Activated naive CD8-positive, alpha-beta T cell treated with anti-CD3 and anti-CD28 coated beads, Interleukin-2, amount 50 U/mL, for 16 hours (primary cell): ENCODE data around the gene MEPCE.
"Not testable (repeated sequence)": the region's sequence is repeated elsewhere in the genome, so short reads cannot be mapped to it uniquely, and the experiment has no call there.

ENCODE experiments used
- DNase-seq: peaks from one replicate; pipeline ENCODE4 v3.0.0-alpha.2; 2020; ENCODE audit warnings: low read depth, low spot score

MEPCE gene

DNA sequence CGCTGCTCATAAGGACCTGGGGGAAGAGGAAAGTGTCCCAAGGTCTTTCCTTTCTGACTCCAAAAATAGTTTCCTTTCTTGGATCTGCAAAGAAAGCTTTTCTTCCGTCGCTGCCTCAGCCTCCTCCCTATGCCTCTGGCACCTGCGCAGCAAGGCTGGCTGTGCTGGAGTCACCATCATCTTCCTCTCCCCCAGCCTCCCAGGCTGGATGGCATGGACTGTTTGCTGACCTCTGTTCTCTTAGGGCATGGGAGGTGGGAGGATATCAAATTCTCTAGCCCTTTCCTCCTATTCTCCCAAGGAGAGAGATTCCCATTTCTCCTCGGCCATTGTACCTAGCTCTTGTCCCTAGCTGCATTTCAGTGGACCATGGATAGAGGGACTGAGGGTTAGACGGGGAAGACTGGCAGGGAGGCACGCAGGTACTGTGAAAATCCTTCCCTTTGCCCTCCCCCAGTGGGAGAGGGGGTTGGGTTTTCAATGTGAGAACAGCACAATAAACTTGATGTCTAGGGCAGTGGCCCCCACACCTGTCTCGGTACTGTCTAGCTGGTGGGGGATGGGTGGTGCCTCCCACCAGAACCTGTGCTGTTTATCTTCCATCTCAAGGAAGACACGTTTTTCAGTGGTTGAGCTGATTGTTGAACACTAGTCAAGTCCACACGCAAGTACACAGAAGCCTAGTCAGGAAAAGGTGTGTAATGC is 4.1 kb downstream of the MEPCE start:
- no peak for DNase-seq

DNA sequence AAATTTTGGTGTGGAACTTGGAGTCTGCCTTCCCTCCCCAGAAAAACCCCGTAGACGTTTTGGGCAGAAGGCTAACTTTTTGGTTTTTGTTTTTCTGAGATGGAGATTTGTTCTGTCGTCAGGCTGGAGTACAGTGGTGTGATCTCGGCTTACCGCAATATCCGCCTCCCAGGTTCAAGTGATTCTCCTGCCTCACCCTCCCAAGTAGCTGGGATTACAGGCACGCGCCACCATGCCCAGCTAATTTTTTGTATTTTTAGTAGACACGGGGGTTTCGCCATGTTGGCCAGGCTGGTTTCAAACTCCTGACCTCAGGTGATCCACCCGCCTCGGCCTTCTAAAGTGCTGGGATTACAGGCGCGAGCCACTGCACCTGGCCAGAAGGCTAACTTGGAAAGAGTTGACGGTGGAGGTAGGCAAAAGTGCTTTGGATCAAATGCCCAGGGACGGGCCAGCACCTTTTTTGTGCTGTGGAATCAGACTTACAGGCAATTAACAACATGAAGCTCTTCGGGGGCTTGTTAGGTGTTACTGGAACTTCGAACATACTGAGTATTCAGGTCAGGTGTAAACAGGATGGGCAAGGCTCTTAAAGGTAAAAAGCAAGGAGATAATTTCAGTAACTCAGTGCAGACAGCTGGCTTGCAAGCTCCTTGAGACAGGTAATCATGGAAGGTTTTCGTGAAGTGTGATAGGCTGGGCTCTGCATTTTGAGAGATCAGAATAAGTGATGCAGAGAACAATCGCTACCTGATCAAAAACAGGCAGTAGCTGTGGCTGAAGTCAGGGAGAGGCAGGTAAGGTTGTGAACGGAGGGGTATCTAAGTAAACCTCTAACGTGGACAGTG is 4.9 kb downstream of the MEPCE start:
- no peak for DNase-seq

- DNase-seq, result no peak
These were observed 6.0 kb downstream of the MEPCE start for GRCh38 chr7:100435401-100436304.

GRCh38 chr7:100437150-100438100 is 7.8 kb downstream of the MEPCE start:
- no peak for DNase-seq

DNA sequence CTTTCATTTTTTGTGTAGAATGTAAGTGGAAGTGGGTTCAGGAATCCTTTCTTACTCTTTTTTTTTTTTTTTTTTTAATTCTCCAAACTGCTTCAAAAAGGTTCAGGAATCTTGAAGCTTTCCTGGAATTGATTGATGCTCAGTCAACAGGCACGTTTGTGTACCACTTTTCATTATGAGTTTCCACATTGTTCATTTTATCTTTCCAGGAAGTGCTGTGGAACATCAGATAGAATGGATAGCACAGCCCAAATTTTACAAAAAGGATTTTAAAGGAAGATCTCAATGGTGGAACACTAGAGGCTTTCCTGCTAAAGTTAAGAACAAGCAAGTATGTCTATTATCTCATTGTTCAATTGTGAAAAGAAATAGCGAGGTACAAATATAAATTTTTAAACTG is 8.5 kb downstream of the MEPCE start:
- no peak for DNase-seq

DNA sequence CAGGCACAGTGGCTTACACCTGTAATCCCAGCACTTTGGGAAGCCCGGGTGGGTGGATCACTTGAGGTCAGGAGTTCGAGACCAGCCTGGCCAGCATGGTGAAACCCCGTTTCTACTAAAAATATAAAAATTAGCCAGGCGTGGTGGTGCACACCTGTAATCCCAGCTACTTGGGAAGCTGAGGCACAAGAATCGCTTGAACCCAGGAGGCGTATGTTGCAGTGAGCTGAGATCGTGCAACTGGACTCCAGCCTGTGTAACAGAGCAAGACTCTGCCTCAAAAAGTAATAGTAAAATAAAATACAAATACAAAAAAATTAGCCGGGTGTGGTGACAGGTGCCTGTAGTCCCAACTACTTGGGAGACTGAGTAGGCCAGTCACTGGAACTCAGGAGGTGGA is 9.1 kb downstream of the MEPCE start:
- not testable (repeated sequence) for DNase-seq

- DNase-seq, result not testable (repeated sequence)
These were observed 9.6 kb downstream of the MEPCE start for GRCh38 chr7:100439244-100439643.

DNA sequence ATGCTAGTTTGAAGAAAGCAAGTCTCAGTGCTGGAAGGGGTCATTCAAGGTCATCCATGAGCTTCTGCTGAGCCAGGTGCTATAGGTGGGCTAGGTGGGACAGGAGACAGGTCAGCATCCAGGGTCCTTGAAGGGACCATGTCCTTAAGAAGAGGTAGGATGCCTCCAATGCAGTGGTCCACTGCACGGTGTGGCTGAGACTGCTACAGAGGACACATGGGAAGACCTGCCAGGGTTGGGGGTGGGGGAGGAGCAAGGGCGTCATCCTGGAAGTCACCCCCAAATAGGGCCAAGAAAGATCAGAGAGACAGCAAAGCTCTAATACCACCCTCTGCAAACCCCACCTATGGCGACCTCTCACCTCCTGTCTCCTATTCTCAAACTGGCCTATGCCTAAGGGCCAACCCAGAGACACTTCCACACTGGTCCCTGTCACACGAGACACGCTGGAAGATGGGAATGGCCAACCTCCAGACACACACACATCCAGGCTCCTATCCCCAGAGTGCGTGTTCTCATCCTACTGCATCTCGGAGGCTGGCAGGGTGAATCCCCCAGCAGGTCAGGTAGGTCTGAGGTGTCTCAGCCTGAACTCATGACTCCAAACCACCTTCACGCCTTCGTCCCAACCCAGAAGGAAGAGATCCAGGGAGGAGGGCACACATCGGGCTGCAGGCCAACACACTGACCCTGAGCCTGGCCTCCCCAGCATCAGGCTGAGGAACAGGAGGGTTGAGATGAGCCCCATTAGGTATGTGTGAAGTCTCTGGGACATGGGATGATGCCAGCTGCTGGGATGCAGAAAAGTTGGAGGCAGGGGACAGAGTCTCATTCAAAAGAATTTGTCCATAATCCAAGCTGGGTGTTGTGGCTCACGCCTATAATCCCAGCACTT is 12.3 kb downstream of the MEPCE start:
- no peak for DNase-seq

DNA sequence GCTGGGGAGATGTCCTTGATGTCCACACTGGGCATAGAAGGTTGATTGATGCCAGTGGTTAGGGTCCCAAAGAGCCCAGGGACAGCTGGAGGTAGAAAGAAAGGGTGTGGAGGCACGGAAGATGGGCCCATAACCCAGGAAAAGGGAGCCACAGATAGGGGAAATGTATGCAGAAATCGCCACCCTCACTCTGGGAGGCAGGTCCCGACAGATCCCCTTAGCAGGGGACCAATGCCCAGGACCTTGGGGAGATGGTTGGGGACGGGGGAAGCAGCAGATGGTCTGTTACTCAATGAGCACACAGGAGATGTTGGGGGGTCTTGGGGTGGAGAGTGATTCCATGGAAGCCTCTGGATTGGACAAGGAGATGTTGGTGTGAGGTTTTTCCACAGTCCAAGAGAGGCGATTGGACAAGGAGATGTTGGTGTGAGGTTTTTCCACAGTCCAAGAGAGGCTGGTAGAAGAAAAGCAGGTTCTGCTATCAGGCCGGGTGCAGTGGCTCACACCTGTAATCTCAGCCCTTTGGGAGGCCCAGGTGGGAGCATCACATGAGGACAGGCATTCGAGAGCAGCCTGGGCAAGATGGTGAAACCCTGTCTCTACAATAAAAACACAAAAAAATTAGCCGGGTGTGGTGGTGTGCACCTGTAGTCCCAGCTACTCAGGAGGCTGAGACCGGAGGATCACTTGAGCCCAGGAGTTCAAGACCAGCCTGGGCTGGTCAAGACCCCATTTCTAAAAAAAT is 13.6 kb downstream of the MEPCE start:
- no peak for DNase-seq

- DNase-seq, result no peak
These were observed 15.0 kb downstream of the MEPCE start for GRCh38 chr7:100444311-100445278.

GRCh38 chr7:100446040-100446439 is 16.4 kb downstream of the MEPCE start:
- DNase-seq, result no peak

GRCh38 chr7:100447363-100447762 is 17.7 kb downstream of the MEPCE start:
- DNase-seq, result not testable (repeated sequence)

DNA sequence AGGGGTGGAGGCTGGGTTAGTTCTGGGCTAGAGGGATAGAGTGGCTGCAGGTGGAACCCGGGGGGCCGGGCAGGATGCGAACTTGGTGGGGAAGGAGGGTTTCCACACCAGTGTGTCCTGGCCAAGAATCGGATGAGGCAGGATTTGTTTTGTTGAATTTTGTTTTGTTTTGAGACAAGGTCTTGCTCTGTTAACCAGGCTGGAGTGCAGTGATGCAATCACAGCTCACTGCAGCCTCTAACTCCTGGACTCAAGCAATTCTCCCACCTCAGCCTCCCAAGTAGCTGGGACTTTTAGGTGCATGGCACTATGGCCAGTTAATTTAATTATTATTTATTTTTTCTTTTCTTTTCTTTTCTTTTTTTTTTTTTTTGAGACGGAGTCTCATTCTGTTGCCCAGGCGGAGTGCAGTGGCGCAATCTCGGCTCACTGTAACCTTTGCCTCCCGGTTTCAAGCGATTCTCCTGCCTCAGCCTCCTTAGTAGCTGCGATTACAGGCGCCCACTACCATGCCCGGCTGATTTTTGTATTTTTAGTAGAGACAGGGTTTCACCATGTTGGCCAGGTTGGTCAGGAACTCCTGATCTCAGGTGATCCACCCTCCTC is 19.7 kb downstream of the MEPCE start:
- DNase-seq, result no peak

GRCh38 chr7:100452513-100452912 is 22.9 kb downstream of the MEPCE start:
- DNase-seq, result no peak

GRCh38 chr7:100453854-100454253 is 24.2 kb downstream of the MEPCE start:
- not testable (repeated sequence) for DNase-seq

DNA sequence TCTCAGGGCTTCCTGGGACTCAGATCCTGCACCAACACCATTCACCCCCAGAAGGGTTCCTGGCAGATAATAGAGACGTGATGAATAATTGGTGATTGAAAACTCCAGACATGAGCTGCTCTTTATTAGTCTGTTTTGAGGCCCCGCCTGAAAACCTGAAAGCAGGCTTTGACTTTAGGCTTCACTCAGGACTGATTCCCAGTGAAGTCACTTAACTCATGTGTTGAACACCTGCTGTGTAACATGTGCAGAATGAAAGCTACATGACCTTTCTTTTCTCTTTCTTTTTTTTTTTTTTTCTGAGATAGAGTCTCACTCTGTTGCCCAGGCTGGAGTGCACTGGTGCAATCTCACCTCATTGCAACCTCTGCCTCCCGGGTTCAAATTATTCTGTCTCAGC is 25.6 kb downstream of the MEPCE start:
- DNase-seq, result no peak

GRCh38 chr7:100456562-100456961 is 26.9 kb downstream of the MEPCE start:
- no peak for DNase-seq
